IMR-90 (cell line): ENCODE measurements around the gene KBTBD13. TPM values are rescaled to one million over a fixed set of nuclear protein-coding genes. Genes with fewer than 3 reads are reported as not detected.

Experiments
- ATAC-seq: fragments of 200-7000 bp; cut with Tn5 transposase; 2 replicates; pipeline ENCODE4 v1.9.1; 2020; ENCODE audit warnings: low read depth, mild to moderate bottlenecking, moderate library complexity
- BruUV-seq: library from RNA; stranded (reverse); fragments of 400-500 nt; replicated peaks from 2 replicates; lab custom pipeline; 2021; lab: Mats Ljungman, UMichigan
- CTCF ChIA-PET: fragments of 300-600 bp; formaldehyde crosslinking; extraction: SDS; loops from one replicate; lab custom pipeline; 2021; ENCODE audit warnings: antibody characterized with exemption; lab: Yijun Ruan, JAX
- POLR2A ChIA-PET: fragments of 300-600 bp; sonication (Branson Sonifier 250); formaldehyde crosslinking; loops from one replicate; lab custom pipeline; 2022; ENCODE audit warnings: antibody characterized with exemption; ENCODE audit not compliant: unreplicated experiment; lab: Charles Lee
- DNase-seq: peaks from one replicate; pipeline ENCODE4 v3.0.0; 2013
- H2AFZ ChIP-seq: replicated peaks from 2 replicates; pipeline ENCODE3; 2013; ENCODE audit warnings: low read length, mild to moderate bottlenecking; ENCODE audit not compliant: poor library complexity
- H2AK5ac ChIP-seq: 2 replicates; pipeline ENCODE4 v1.6.1; 2013; ENCODE audit warnings: low read depth, low read length, inconsistent platforms
- H2AK9ac ChIP-seq: replicated peaks from 2 replicates; pipeline ENCODE3; 2013; ENCODE audit warnings: mild to moderate bottlenecking, low read depth, low read length, moderate library complexity; ENCODE audit not compliant: poor library complexity
- H2BK120ac ChIP-seq: 2 replicates; pipeline ENCODE4 v1.6.1; 2013; ENCODE audit warnings: low read depth, low read length, inconsistent platforms
- H2BK15ac ChIP-seq: 3 replicates; pipeline ENCODE4 v1.6.1; 2013; ENCODE audit warnings: low read depth, low read length, inconsistent platforms
- H2BK20ac ChIP-seq: 2 replicates; pipeline ENCODE4 v1.6.1; 2013; ENCODE audit warnings: low read depth, mild to moderate bottlenecking, inconsistent platforms, low read length, moderate library complexity
- H2BK5ac ChIP-seq: 2 replicates; pipeline ENCODE4 v1.6.1; 2013; ENCODE audit warnings: mild to moderate bottlenecking, low read depth, low read length, inconsistent platforms; ENCODE audit not compliant: poor library complexity, severe bottlenecking
- H3K14ac ChIP-seq: replicated peaks from 2 replicates; pipeline ENCODE4 v1.6.1; 2013; ENCODE audit warnings: low read depth, low read length, inconsistent platforms
- H3K18ac ChIP-seq: 2 replicates; pipeline ENCODE4 v1.6.1; 2013; ENCODE audit warnings: low read depth, low read length, control low read depth
- H3K23ac ChIP-seq: 2 replicates; pipeline ENCODE4 v1.6.1; 2013; ENCODE audit warnings: low read depth, low read length, inconsistent platforms
- H3K27ac ChIP-seq: 2 replicates; pipeline ENCODE4 v1.5.1; 2013; ENCODE audit warnings: mild to moderate bottlenecking, control low read depth, low read length; ENCODE audit not compliant: insufficient read depth
- H3K27me3 ChIP-seq: 2 replicates; pipeline ENCODE4 v1.6.1; 2013; ENCODE audit warnings: low read length; ENCODE audit not compliant: control insufficient read depth, insufficient read depth
- H3K36me3 ChIP-seq: 2 replicates; pipeline ENCODE4 v1.6.1; 2013; ENCODE audit warnings: low read length, mixed read lengths; ENCODE audit not compliant: control insufficient read depth, insufficient read depth
- H3K4ac ChIP-seq: 2 replicates; pipeline ENCODE4 v1.6.1; 2013; ENCODE audit warnings: low read depth, low read length, inconsistent platforms
- H3K4me1 ChIP-seq: 2 replicates; pipeline ENCODE4 v1.6.1; 2013; ENCODE audit warnings: low read length, mixed read lengths; ENCODE audit not compliant: control insufficient read depth, insufficient read depth
- H3K4me2 ChIP-seq: 2 replicates; pipeline ENCODE4 v1.6.1; 2013; ENCODE audit warnings: low read depth, mild to moderate bottlenecking, control low read depth, low read length, moderate library complexity
- H3K4me3 ChIP-seq: 2 replicates; pipeline ENCODE4 v1.5.1; 2013; ENCODE audit warnings: low read depth, mild to moderate bottlenecking, control low read depth, low read length, moderate library complexity; ENCODE audit not compliant: insufficient read depth
- H3K56ac ChIP-seq: 2 replicates; pipeline ENCODE4 v1.6.1; 2013; ENCODE audit warnings: low read length, inconsistent platforms; ENCODE audit not compliant: insufficient read depth; ENCODE audit errors: extremely low read depth
- H3K79me1 ChIP-seq, 2 experiments: 2 replicates each; pipeline ENCODE4 v1.6.1; 2013; ENCODE audit warnings: low read length in 2 of 2, inconsistent platforms in 1 of 2, low read depth in 1 of 2
- H3K9ac ChIP-seq: 2 replicates; pipeline ENCODE4 v1.6.1; 2013; ENCODE audit warnings: low read depth, low read length, control low read depth
- H3K9me1 ChIP-seq: 2 replicates; pipeline ENCODE4 v1.6.1; 2013; ENCODE audit warnings: low read length, inconsistent platforms; ENCODE audit not compliant: insufficient read depth
- H3K9me3 ChIP-seq: 2 replicates; pipeline ENCODE4 v1.6.1; 2013; ENCODE audit warnings: low read length; ENCODE audit not compliant: control insufficient read depth, insufficient read depth
- H4K20me1 ChIP-seq: 2 replicates; pipeline ENCODE4 v1.6.1; 2013; ENCODE audit warnings: low read length, inconsistent platforms; ENCODE audit not compliant: insufficient read depth
- H4K5ac ChIP-seq: 2 replicates; pipeline ENCODE4 v1.6.1; 2013; ENCODE audit warnings: mild to moderate bottlenecking, low read depth, low read length, control low read depth
- H4K8ac ChIP-seq, 2 experiments: 2 replicates each; pipeline ENCODE4 v1.6.1; 2013; ENCODE audit warnings: low read depth in 2 of 2, low read length in 2 of 2, control low read depth in 1 of 2, inconsistent platforms in 1 of 2
- H4K91ac ChIP-seq: 2 replicates; pipeline ENCODE4 v1.6.1; 2013; ENCODE audit warnings: low read depth, low read length, inconsistent platforms; ENCODE audit not compliant: insufficient read depth
- BHLHE40 ChIP-seq: fragments of 150-350 bp; IDR thresholded peaks from 2 replicates; pipeline ENCODE4 v1.6.1; 2016; ENCODE audit warnings: mild to moderate bottlenecking, low read depth, low read length
- CEBPB ChIP-seq: IDR thresholded peaks from 2 replicates; pipeline ENCODE4 v1.6.1; 2012; ENCODE audit warnings: low read depth, low read length, improper control_type of control experiment
- CHD1 ChIP-seq: IDR thresholded peaks from 2 replicates; pipeline ENCODE4 v1.6.1; 2012; ENCODE audit warnings: low read depth, low read length, improper control_type of control experiment
- CTCF ChIP-seq: conservative IDR thresholded peaks from 2 replicates; pipeline ENCODE4 v1.5.1; 2012; ENCODE audit warnings: mild to moderate bottlenecking, low read depth, low read length, improper control_type of control experiment
- ELK1 ChIP-seq: fragments of 150-350 bp; IDR thresholded peaks from 2 replicates; pipeline ENCODE4 v1.6.1; 2016; ENCODE audit warnings: low read depth, mild to moderate bottlenecking, low read length, moderate library complexity, borderline replicate concordance
- FOS ChIP-seq: fragments of 150-350 bp; IDR thresholded peaks from 2 replicates; pipeline ENCODE4 v1.6.1; 2016; ENCODE audit warnings: low read depth, low read length
- MAFK ChIP-seq: IDR thresholded peaks from 2 replicates; pipeline ENCODE4 v1.6.1; 2012; ENCODE audit warnings: low read depth, low read length, improper control_type of control experiment
- MAZ ChIP-seq: IDR thresholded peaks from 2 replicates; pipeline ENCODE4 v1.6.1; 2012; ENCODE audit warnings: low read depth, mild to moderate bottlenecking, low read length, improper control_type of control experiment, moderate library complexity, borderline replicate concordance
- MXI1 ChIP-seq: IDR thresholded peaks from 2 replicates; pipeline ENCODE4 v1.6.1; 2012; ENCODE audit warnings: low read depth, mild to moderate bottlenecking, low read length, moderate library complexity, borderline replicate concordance
- NFE2L2 ChIP-seq: fragments of 150-350 bp; IDR thresholded peaks from 2 replicates; pipeline ENCODE4 v1.6.1; 2016; ENCODE audit warnings: low read depth, mild to moderate bottlenecking, low read length
- POLR2A ChIP-seq: IDR thresholded peaks from 2 replicates; pipeline ENCODE4 v1.6.1; 2012; ENCODE audit warnings: mild to moderate bottlenecking, low read depth, low read length
- RAD21 ChIP-seq: IDR thresholded peaks from 2 replicates; pipeline ENCODE4 v1.6.1; 2012; ENCODE audit warnings: low read length, improper control_type of control experiment
- RCOR1 ChIP-seq: IDR thresholded peaks from 2 replicates; pipeline ENCODE4 v1.6.1; 2012; ENCODE audit warnings: mild to moderate bottlenecking, low read length, improper control_type of control experiment; ENCODE audit not compliant: insufficient replicate concordance
- RFX5 ChIP-seq: IDR thresholded peaks from 2 replicates; pipeline ENCODE4 v1.8.0; 2012; ENCODE audit warnings: low read depth, mild to moderate bottlenecking, low read length, moderate library complexity
- SMC3 ChIP-seq: fragments of 150-350 bp; IDR thresholded peaks from 2 replicates; pipeline ENCODE4 v1.6.1; 2016; ENCODE audit warnings: low read depth, mild to moderate bottlenecking, antibody characterized with exemption, low read length, moderate library complexity
- USF2 ChIP-seq: fragments of 150-350 bp; IDR thresholded peaks from 2 replicates; pipeline ENCODE4 v1.6.1; 2017; ENCODE audit warnings: mild to moderate bottlenecking, antibody characterized with exemption, low read length, low read depth
- WGBS, 2 experiments: methylation state at CpG; one replicate each; pipeline versions ENCODE4 v1.1.5 to v1.1.7; 2013; ENCODE audit warnings: missing lambda C conversion rate in 2 of 2; ENCODE audit not compliant: insufficient read length in 1 of 2; ENCODE audit errors: extremely low coverage in 2 of 2; 5-methylcytosine and 5-hydroxymethylcytosine counted together
- dilution Hi-C: fragments of 300-500 bp; cut with HindIII; formaldehyde crosslinking; loops from one replicate; pipeline ENCODE4 v1.14.3; 2018; ENCODE audit warnings: low sequenced_read_pairs; ENCODE audit not compliant: unreplicated experiment
- in situ Hi-C: fragments of 300-500 bp; cut with MboI; formaldehyde crosslinking; loops from 3 replicates; pipeline ENCODE4 v1.14.3; 2019; ENCODE audit warnings: low sequenced_read_pairs, inconsistent platforms, mixed read lengths
- intact Hi-C: fragments of 100-400 bp; cut with micrococcal nuclease; formaldehyde crosslinking; loops from 2 replicates; pipeline ENCODE4 v1.10.0; 2022
- polyA plus RNA-seq, 3 experiments: library from polyadenylated mRNA; depleted of rRNA; stranded (reverse); fragments of >200 nt; gene quantifications; 2 replicates each; pipeline ENCODE4 v1.2.3, GENCODE V29; 2012; ENCODE audit warnings: low replicate concordance in 1 of 3
- total RNA-seq: library from RNA; depleted of rRNA; stranded (reverse); fragments of >200 nt; gene quantifications from 2 replicates; pipeline ENCODE4 v1.2.3, GENCODE V29; 2012

KBTBD13 gene
- total and polyA plus RNA-seq, 2 of the 4 experiments (the other 2 are of a cell fraction), result not detected

- Histone ChIP-seq H2AFZ (no peak overlapping the region), H3K27ac (no peak overlapping the region), H3K9me3 (peaks cover 5% of the 10 kb centered on the region; the same call in 1 of the 2 replicates), H3K36me3 (no peaks in the 10 kb centered on the region), H4K91ac (no peak overlapping the region), H2AK5ac (no peak overlapping the region), H2BK120ac (no peak overlapping the region), H3K9me1 (peaks cover 4% of the 10 kb centered on the region; the same call in 1 of the 2 replicates), H3K79me1 (no peaks in the 10 kb centered on the region), H3K4ac (no peak overlapping the region), H2BK5ac (no peak overlapping the region), H4K8ac (no peak overlapping the region), H3K23ac (no peak overlapping the region), H3K56ac (no peak overlapping the region), H4K5ac (no peak overlapping the region), H2BK15ac (no peak overlapping the region), H3K4me3 (no peak overlapping the region), H2BK20ac (no peak overlapping the region), H3K4me1 (peaks cover 8% of the 10 kb centered on the region; the same call in 1 of the 2 replicates), H4K20me1 (no peaks in the 10 kb centered on the region), H3K4me2 (no peak overlapping the region), H3K27me3 (peaks cover 14% of the 10 kb centered on the region), H3K9ac (no peak overlapping the region), H2AK9ac (no peak overlapping the region), H3K18ac (no peak overlapping the region), H3K14ac (no peak overlapping the region)
- TF ChIP-seq RAD21 (no peak), RFX5 (no peak), RCOR1 (no peak), NFE2L2 (no peak), SMC3 (no peak), CTCF (no peak), USF2 (no peak), CHD1 (no peak), CEBPB (no peak), ELK1 (no peak), BHLHE40 (no peak), POLR2A (no peak), MAFK (no peak), MAZ (no peak), MXI1 (no peak), FOS (no peak)
- in situ Hi-C loops (no loop called here), dilution Hi-C loops (no loop called here), intact Hi-C loops (no loop called here)
- ATAC-seq, result no peak
- CTCF ChIA-PET, result no interaction called here
- no peak for DNase-seq
- POLR2A ChIA-PET, result no interaction called here
- WGBS, 2 experiments, result 43% methylated on average over 1 of the region's 4 CpGs; no CpG with 5 or more reads in 1 of the 2 experiments
- BruUV-seq, result no TSS peak
Measured at GRCh38 chr15:65059931-65060596, 16.5 kb upstream of the KBTBD13 start.
